Activated CD4-positive, alpha-beta T cell treated with anti-CD3 and anti-CD28 coated beads, Interleukin-2, amount 50 U/mL, for 48 hours (primary cell): Measurements from ENCODE around the gene AMMECR1.
"Not testable (repeated sequence)": the region's sequence is repeated elsewhere in the genome, so short reads cannot be mapped to it uniquely, and the experiment has no call there.

ENCODE experiments used
- DNase-seq, 2 experiments: peaks; one replicate each; pipeline ENCODE4 v3.0.0-alpha.2; 2020

The AMMECR1 gene

GRCh38 chrX:110251961-110252360, 65.9 kb downstream of the AMMECR1 start:
- DNase-seq, result no peak

GRCh38 chrX:110251526-110251925, 66.4 kb downstream of the AMMECR1 start:
- DNase-seq, result no peak

- DNase-seq, result no peak
Observed at GRCh38 chrX:110250847-110251246, 67.0 kb downstream of the AMMECR1 start.

GRCh38 chrX:110248578-110248977, 69.3 kb downstream of the AMMECR1 start:
- no peak for DNase-seq

GRCh38 chrX:110245011-110245410, 72.9 kb downstream of the AMMECR1 start:
- DNase-seq, result no peak

GRCh38 chrX:110242371-110242770, 75.5 kb downstream of the AMMECR1 start:
- no peak for DNase-seq

- no peak for DNase-seq
Observed at GRCh38 chrX:110241816-110242215, 76.1 kb downstream of the AMMECR1 start.

- DNase-seq, result peak; percentile 8 to 28
Observed at GRCh38 chrX:110238259-110238658, 79.6 kb downstream of the AMMECR1 start.

- DNase-seq, result not testable (repeated sequence)
Observed at GRCh38 chrX:110231485-110231884, 86.4 kb downstream of the AMMECR1 start.

- peak; percentile 69 to 76 for DNase-seq
Observed at GRCh38 chrX:110229497-110230111, 88.3 kb downstream of the AMMECR1 start.

- no peak for DNase-seq
Observed at GRCh38 chrX:110228453-110228852, 89.4 kb downstream of the AMMECR1 start.

GRCh38 chrX:110226931-110227330, 91.0 kb downstream of the AMMECR1 start:
- no peak for DNase-seq

- no peak for DNase-seq
Observed at GRCh38 chrX:110224926-110225617, 92.8 kb downstream of the AMMECR1 start.

GRCh38 chrX:110222497-110223257, 95.2 kb downstream of the AMMECR1 start:
- DNase-seq, result no peak

- DNase-seq, result no peak
Observed at GRCh38 chrX:110219920-110220319, 98.0 kb downstream of the AMMECR1 start.

- DNase-seq, result no peak
Observed at GRCh38 chrX:110218591-110218990, 99.3 kb downstream of the AMMECR1 start.

GRCh38 chrX:110216027-110216426, 101.9 kb downstream of the AMMECR1 start:
- DNase-seq, result no peak

- DNase-seq, result no peak
Observed at GRCh38 chrX:110215411-110215810, 102.5 kb downstream of the AMMECR1 start.

- no peak for DNase-seq
Observed at GRCh38 chrX:110214684-110215083, 103.2 kb downstream of the AMMECR1 start.

- no peak for DNase-seq
Observed at GRCh38 chrX:110213183-110213582, 104.7 kb downstream of the AMMECR1 start.

- no peak for DNase-seq
Observed at GRCh38 chrX:110212299-110212698, 105.6 kb downstream of the AMMECR1 start.

GRCh38 chrX:110211340-110211739, 106.5 kb downstream of the AMMECR1 start:
- no peak for DNase-seq

- no peak for DNase-seq
Observed at GRCh38 chrX:110210417-110211139, 107.3 kb downstream of the AMMECR1 start.
